Cardiac muscle cell (in vitro differentiated cells and primary cell): ENCODE data around the gene LRP11. TPM values are rescaled to one million over a fixed set of nuclear protein-coding genes. Genes with fewer than 3 reads are reported as not detected.
"Not testable (repeated sequence)": the region's sequence is repeated elsewhere in the genome, so short reads cannot be mapped to it uniquely, and the experiment has no call there.

Experiments used
- DNase-seq, 2 donors: peaks; one replicate each; pipeline versions ENCODE4 v3.0.0 to v3.0.0-alpha.2; 2010 to 2017; ENCODE audit warnings: low read depth in 1 of 2, low spot score in 1 of 2
- H3K27ac ChIP-seq: fragments of 200-600 bp; sonication (generic); 2 replicates; pipeline ENCODE4 v1.5.1; 2016
- H3K27me3 ChIP-seq: fragments of 200-600 bp; sonication (generic); 2 replicates; pipeline ENCODE4 v1.6.0; 2016; ENCODE audit warnings: control low read depth
- H3K36me3 ChIP-seq: fragments of 200-600 bp; sonication (generic); 2 replicates; pipeline ENCODE4 v1.5.1; 2016; ENCODE audit warnings: control low read depth
- H3K4me1 ChIP-seq: fragments of 200-600 bp; sonication (generic); 2 replicates; pipeline ENCODE4 v1.8.1; 2017; ENCODE audit warnings: low read depth, mild to moderate bottlenecking, mixed run types
- H3K4me3 ChIP-seq: fragments of 200-600 bp; sonication (generic); 2 replicates; pipeline ENCODE4 v1.5.1; 2016; ENCODE audit warnings: mild to moderate bottlenecking
- H3K9me3 ChIP-seq: fragments of 200-600 bp; sonication (generic); 2 replicates; pipeline ENCODE4 v1.5.1; 2017; ENCODE audit warnings: low read depth, mild to moderate bottlenecking, control low read depth
- CTCF ChIP-seq: IDR thresholded peaks from 2 replicates; pipeline ENCODE4 v1.5.1; 2012; ENCODE audit warnings: low read depth, mild to moderate bottlenecking, low read length
- polyA plus RNA-seq: library from polyadenylated mRNA; unstranded; fragments of >200 nt; fragmentation: Nextera tagmentation; extraction: Ambion mirVana; gene quantifications from 2 replicates; pipeline ENCODE4 v1.2.1, GENCODE V29; 2016
- total RNA-seq: library from RNA; depleted of rRNA; stranded (reverse); fragments of >200 nt; gene quantifications from 2 replicates; pipeline ENCODE4 v1.2.3, GENCODE V29; 2016

The LRP11 gene, protein sequence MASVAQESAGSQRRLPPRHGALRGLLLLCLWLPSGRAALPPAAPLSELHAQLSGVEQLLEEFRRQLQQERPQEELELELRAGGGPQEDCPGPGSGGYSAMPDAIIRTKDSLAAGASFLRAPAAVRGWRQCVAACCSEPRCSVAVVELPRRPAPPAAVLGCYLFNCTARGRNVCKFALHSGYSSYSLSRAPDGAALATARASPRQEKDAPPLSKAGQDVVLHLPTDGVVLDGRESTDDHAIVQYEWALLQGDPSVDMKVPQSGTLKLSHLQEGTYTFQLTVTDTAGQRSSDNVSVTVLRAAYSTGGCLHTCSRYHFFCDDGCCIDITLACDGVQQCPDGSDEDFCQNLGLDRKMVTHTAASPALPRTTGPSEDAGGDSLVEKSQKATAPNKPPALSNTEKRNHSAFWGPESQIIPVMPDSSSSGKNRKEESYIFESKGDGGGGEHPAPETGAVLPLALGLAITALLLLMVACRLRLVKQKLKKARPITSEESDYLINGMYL
- total RNA-seq: 11.3 and 11.9 TPM in 2 replicates
- polyA plus RNA-seq: 10.8 and 17.7 TPM in 2 replicates

DNA sequence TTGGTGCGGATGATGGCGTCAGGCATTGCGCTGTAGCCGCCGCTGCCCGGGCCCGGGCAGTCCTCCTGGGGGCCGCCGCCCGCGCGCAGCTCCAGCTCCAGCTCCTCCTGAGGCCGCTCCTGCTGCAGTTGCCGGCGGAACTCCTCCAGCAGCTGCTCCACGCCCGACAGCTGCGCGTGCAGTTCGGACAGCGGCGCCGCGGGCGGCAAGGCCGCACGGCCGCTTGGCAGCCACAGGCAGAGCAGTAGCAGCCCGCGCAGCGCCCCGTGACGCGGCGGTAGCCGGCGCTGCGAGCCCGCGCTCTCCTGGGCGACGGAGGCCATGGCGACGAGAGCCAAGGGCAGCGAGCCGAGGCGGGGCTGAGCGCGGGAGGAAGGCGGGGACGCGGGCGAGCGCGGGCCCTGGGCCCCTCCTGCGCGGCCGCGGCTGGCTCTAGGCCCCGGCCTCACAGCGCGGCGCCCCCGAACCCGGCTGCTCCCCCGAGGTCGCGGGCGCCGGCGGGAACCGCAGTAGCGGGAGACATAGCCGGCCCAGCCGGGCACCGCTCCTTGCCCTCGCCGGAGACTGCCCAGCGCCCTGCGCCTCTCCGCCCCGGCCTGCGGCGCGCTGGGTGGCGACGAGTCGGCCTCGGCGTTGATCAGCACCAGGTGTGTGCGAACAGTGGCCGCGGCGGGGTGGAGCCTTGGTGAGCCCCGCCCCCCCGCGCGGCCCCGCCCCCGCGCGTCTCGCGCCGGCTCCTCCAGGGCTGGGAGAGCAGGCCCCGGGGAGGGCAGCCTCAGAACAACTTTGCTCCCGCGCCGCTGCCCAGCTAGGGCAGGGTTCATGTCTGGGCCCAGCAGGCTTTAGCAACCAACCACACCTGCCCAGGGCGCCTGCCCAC is at the start of gene LRP11:
LRP11 (minus strand) TSS at position 662 of the 880 bp plus-strand sequence; CDS start at position 323, 339 bp downstream.
- H3K27me3 ChIP-seq: peaks cover 13% of the 10 kb centered on the region
- H3K4me1 ChIP-seq: no peaks in the 10 kb centered on the region
- H3K36me3 ChIP-seq: no peaks in the 10 kb centered on the region
- TF ChIP-seq CTCF: no peak
- H3K27ac ChIP-seq: peak within 1 kb of the TSS; percentile 18
- H3K4me3 ChIP-seq: peak within 1 kb of the TSS; percentile 63
- peak; percentile 85 to 92 for DNase-seq
- no peaks in the 10 kb centered on the region for H3K9me3 ChIP-seq

DNA sequence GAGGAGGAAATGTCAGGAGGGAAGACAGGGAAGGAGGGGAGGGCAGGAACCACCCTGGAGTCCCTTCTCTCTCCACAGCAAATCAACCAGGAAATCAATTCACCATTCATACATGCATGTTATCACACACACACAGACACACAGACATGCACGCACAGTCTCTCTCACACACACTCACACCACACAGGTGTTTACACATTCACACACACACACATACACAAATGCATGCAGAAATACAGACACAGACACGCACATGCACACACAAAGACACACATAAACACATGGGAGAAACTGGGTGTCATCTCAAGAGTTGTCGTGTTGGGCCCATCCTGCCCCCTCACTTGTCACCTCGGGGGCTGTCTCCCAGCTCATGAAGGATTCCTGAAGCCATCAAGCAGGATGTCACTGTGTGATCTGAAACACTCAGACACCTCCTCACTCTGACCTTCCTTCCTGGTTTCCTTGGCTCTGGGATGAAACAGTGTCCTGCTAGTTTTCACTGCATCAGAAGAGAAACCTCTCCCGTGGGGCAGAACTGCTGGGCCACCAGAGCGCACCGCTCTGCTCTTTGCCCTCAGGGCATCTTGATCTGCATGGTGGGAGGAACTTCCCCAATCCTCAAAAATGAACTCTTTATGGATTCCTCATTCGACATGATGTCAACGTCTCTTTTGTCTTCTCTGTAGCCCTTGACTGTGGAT is 49.5 kb upstream of the LRP11 start:
- DNase-seq: no peak
- no peak for TF ChIP-seq CTCF
- Histone ChIP-seq H3K27me3 (peaks cover 39% of the 10 kb centered on the region), H3K4me3 (no peak overlapping the region), H3K9me3 (no peaks in the 10 kb centered on the region), H3K27ac (no peak overlapping the region), H3K4me1 (no peaks in the 10 kb centered on the region), H3K36me3 (no peaks in the 10 kb centered on the region)

- no peak overlapping the region for H3K27ac ChIP-seq
These were observed 48.9 kb upstream of the LRP11 start for GRCh38 chr6:149913085-149913484.

GRCh38 chr6:149912680-149913079 is 48.5 kb upstream of the LRP11 start:
- H3K27me3 ChIP-seq: peaks cover 29% of the 10 kb centered on the region
- not testable (repeated sequence) for H3K4me1 ChIP-seq, H3K36me3 ChIP-seq, H3K9me3 ChIP-seq, H3K4me3 ChIP-seq, DNase-seq, H3K27ac ChIP-seq

More at GRCh38 chr6:149913085-149913484, 48.9 kb upstream of the LRP11 start:
- no peaks in the 10 kb centered on the region for H3K4me1 ChIP-seq
- TF ChIP-seq CTCF: no peak
- H3K36me3 ChIP-seq: no peaks in the 10 kb centered on the region
- no peaks in the 10 kb centered on the region for H3K9me3 ChIP-seq
- peaks cover 33% of the 10 kb centered on the region for H3K27me3 ChIP-seq
- no peak overlapping the region for H3K4me3 ChIP-seq
- no peak for DNase-seq

GRCh38 chr6:149910721-149911151 is 46.6 kb upstream of the LRP11 start:
- H3K27ac ChIP-seq: no peak overlapping the region
- no peaks in the 10 kb centered on the region for H3K36me3 ChIP-seq
- H3K27me3 ChIP-seq: peaks cover 16% of the 10 kb centered on the region
- no peak for TF ChIP-seq CTCF
- DNase-seq: no peak
- H3K9me3 ChIP-seq: no peaks in the 10 kb centered on the region
- H3K4me3 ChIP-seq: no peak overlapping the region
- H3K4me1 ChIP-seq: no peaks in the 10 kb centered on the region
